NCI-H446 (cell line): ENCODE data around the gene SLC38A8.

Source experiments
- DNase-seq, 2 experiments: peaks; one replicate each; lab custom pipeline; 2025; lab: John Stamatoyannopoulos, UW

SLC38A8 gene

DNA sequence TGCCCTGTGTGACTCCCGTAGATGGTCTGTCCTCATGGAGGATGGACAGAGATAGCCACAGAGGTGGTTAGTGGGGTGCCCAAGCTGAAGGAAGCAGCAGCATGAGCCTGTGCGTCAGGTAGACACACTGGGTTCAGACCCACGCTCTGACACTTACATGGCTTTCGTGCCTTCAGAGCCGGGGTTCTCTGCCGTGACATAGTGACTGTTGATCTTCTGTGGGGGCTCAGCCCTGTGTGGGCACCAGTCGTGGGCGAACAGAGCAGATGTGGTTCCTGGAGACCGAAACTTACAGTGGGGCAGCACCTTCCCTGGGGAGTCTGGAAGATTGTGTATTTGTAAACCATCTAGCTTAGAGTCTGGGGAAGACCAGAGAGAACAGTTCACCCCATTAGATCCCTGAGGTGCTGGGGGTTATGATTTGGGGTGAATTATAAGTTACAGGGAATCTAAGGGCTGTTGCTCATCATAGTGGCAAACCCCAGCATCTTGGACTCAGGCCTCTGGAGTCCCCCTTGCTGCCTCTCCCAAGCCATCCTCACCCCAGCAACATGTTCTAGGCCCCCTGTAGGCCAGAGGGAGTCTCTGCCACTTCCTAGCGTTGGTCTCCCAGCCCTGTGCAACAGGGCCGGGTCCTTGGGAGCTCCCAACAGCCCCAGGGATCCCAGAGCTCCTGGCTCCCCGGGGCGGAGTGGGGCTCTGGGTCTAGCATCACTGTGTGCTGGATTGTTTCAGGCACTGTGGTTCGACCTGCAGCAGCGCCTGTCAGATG lies 45.9 kb downstream of the SLC38A8 start:
- no peak for DNase-seq

DNA sequence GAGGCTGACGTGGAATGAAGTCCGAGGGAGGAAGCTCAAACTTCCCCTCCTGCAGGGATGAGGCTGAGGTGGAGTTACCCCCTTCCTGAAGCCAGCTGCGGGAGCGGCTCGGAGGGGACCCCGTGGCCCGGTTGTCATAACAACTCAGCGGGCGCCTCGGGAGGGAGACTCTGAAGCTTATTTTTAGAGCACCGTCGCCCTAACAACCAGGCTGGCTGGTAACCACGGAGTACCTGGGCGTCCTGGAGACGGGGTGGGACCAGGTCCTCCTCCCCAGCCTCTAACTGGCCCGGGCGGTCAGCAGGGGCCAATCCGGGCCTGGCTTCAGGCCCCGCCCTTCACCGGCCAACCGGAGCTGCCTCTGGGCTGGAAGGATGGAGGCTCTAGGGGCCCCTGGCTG lies 46.8 kb downstream of the SLC38A8 start:
- DNase-seq, result no peak

DNA sequence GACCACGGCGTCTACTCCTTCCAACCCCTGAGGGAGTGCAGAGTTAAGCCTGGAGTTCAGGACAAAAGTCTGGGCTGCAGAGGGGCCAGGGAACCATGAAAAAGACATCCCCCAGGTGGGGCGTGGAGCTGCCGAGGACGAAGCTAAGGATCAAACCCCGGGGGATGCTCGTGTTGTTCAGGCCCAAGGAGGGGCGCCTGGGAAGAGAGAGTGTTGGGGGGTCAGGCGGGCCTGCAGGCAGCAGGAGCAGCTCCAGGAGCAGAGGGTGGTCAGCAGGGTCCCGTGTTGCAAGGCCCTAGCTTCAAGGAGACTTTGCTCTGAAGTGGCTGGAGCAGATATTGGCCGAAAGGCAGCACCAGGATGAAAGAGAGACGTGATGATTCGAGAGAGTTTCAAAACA lies 47.9 kb downstream of the SLC38A8 start:
- no peak for DNase-seq

DNA sequence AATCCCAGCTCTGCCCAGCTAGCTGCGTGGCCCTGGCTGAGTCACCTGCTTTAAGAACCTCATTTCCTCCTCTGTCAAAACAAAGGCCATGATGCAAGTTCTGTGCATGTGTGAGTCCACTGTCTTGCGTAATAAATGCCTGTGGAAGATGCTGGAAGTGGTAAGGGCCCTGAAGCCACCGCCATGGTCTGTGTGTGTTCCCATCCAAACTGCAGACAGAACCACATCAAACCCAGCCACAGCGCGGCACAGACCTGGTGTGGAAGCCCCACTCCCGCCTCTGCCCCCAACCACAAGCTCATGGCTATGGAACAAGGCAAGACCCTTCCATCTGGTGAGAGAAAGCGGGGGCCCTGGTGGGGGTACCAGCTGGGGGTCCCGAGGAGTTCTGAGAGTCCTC lies 48.5 kb downstream of the SLC38A8 start:
- DNase-seq, result no peak

DNA sequence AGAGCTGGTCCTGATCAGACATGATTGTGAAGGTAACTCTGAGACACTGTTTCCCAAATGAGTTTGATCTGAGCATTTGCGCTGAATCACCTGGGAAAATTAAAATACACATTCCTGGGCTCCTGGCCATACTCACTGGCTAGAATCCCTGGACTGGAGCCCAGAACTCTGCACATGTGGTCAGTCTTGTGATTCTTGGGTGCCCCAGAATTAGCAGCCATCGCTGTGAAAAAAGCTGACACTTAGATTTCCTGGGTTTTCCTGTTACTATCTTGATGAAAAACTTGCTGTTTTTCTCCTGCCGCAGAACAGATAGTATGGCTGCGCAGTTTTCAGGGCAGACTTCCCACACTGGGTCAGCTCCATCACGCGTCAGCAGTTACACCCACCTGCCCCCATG lies 50.0 kb downstream of the SLC38A8 start:
- DNase-seq, result no peak

DNA sequence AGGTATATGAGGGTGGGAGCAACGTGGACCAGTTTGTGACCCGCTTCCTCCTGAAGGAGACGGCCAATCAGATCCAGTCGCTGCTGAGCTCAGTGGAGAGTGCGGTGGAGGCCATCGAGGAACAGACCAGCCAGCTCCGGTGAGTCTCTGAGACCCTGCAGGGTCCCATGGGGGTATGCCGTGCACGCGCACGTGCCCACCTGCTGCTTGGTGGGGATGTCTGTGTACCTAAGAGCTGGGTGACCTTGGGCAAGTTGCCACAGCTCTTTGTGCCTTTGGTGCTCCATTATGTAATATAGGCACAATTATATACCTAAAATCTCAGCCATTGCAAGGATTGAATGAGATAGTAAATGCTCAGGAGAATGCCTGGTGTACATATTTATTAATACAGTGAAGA lies 52.1 kb downstream of the SLC38A8 start:
- no peak for DNase-seq

DNA sequence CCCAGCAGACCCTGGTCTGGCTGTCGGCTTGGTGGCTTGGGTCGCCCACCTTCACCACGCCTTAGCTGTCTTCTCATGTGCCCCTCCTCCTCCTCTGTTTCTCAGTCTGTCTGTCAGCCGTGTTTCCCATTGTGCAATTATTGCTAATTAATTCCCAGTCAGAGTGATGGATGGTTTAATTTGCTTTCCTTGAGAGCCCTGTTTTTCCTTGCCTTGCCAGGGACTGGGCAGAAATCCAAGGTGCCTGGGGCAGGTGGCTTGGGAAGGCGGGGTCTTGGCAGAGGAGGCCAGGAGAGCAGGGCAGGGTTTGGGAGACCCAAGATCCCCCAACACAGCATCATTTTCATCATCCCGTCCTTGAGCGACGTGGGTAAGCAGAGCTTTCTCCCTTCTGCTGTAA lies 53.3 kb downstream of the SLC38A8 start:
- no peak for DNase-seq

DNA sequence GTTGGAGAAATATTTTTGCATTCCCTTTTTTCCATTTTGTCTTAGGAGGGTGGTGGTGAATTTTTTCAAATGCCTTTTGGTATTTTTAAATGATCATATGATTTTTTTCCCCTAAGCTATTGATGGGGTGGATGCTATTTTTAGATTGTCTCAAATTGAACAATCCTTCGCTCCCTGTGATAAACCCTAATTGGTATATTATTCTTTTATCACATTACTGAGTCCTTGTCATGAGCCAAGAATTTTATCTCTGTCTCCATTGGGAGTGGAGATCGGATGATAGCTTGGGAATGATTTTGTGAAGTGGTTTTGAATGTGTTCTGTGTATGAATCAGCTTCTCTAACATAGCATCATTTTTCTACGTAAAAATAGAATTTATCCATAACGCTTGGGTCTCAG lies 59.1 kb downstream of the SLC38A8 start:
- no peak for DNase-seq

DNA sequence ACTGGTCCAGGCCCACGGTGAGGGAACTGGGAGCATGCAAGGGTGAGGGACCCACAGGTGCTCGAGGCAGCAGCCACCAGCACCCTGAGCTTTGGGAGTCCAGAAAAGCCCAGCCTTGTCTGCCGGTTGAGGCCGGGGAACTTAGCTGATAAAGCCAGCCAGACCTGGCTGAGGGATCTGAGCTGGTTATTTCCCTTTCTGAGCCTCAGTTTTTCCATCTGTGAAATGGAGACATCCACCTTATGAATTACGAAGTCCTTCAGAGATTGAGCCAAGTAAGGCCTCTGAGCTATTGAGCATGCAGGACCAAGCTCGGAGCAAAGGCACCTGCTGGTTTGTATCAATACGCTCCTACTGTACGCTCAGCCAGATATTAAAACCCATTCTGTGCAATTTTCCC lies 60.8 kb downstream of the SLC38A8 start:
- DNase-seq, result no peak

DNA sequence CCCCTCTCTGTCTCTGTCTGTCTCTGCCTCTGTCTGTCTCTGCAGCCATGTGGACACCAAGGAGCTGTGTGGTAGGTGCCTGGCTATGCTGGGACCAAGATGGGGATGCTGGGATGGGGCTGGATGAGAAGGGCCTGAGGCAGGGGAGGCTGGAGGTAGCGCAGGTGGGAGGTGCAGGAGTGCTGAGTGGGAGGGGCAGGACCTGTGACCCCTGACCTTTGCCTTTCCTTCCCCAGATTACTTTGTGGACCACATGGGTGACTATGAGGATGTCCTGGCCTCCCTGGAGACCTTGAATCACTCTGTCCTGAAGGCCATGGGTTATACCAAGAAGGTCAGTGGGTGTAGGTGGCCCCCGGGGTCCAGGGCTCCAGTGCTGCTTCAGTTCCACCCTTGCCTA lies 61.8 kb downstream of the SLC38A8 start:
- DNase-seq, result no peak

DNA sequence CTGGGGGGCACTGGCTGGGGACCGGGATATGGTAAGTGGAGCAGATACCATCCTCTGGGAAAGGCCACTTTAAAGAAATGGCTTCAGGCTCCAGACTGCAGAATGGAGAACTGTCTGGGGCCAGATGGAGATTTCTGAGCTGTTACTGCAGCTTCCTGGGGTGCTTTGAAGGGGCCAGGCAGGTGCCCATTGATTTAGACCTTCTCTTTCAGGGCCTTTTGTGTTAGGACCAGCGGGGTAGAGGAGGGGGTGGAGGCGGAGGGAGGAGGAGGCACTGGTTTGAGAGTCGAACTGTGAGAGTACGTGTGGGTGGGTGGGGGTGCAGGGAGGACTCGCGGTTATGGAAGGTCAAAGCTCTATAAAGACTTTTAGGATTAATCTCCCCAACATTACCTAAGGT lies 63.2 kb downstream of the SLC38A8 start:
- no peak for DNase-seq

DNA sequence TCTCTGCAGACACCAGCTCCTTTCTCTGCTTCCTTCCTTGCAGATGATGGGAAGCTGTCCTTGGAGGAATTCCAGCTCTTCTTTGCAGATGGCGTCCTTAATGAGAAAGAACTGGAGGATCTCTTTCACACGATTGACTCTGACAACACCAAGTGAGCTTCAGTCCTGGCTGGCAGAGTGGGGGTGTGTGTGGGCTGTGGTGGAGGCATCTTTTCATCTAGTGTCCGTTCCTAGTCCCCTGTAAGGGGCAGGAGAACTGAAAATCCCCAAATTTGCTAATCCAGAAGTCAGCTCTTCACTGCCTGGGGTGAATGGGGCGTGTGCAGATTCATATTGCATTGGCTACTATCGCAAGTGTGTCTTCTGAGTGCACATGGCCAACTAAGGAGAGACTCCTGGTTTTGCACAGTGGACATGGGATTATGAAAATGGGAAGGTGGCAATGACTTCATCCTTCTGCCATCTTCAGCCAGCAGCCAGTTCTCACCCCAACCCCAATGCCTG lies 64.1 kb downstream of the SLC38A8 start:
- no peak for DNase-seq

DNA sequence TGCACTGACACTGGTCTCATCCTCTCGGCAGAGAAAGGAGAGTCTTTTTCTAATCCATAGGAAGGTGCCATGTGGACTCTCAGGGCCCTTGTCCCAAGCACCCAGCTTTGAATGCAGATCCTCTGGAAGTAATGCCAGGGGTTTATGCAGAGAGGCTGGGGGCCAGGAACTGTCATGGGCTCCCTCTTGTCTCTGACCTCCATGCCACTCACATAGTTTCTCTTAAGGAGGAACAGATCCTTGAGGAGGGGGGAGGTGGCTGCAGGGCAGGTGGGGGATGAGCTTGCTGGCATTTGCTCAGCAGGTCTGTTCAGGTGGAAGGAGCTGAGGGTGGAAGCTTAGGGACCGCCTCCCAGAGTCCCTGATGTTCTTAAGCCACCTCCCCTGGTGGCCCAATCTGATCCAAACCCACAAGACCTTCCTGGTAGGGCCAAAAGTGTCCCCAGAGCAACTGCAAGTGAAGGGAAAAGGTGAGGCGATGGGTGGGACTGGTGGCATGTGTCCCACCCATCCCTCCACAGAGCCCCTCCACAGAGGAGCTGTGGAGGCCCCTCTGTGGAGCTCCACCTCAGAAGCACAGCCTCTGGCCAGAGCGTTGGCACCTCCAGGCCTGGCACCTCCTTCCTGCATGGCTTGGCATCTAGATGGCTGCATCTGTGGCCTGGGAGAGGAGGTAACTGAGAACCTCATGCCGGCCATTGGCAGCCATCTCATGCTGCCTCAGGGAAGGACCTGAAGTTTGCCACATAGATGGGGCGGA lies 65.4 kb downstream of the SLC38A8 start:
- no peak for DNase-seq

DNA sequence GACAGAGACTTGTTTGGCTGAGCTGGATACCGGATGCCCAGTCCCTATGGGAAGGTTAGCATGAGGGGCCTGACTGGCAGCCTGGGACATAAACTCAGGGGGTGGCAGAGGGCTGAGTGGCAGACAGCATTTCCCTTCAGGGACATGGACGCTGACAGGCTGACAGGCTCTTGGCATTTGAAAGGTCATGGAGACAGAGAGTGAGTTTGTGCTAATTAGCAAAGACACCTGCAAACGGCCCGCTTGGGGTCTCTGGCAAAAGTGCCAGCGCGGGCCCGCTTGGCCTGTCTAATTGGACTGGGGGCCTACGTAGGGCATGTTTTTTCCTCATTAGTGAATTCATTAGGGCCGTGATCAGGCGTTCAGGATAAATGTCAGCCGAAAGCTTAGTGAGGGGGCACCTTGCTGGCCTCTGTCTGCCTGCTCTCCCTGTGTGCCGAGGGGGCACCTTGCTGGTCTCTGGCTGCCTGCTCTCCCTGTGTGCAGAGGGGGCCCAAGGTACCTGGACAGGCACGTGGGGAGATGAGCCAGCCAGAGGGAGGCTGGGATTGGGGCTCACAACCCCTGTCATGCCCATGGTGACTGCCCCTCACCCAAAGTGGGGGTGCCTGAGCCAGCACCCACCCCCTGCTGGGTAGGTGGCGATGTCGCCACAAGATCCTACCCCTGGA lies 66.9 kb downstream of the SLC38A8 start:
- no peak for DNase-seq

DNA sequence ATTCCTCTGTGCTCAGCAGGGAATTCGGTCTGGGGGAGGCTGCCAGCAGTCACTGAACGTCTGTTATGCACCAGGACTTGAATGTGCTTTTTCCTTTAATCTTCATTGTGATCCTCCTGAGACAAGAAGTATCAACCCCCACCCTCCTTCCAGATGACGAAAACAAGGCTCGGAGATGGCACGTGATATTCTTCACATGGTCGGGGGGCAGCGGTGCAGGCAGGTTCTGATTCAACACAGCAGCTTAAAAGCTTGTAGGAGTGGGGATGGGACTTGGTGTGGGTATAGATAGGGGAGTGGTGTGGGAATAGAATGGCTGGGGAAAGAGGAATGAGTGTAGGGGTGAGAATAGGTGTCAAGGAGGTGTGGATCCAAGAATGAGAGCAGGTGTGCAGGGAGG lies 68.1 kb downstream of the SLC38A8 start:
- no peak for DNase-seq

DNA sequence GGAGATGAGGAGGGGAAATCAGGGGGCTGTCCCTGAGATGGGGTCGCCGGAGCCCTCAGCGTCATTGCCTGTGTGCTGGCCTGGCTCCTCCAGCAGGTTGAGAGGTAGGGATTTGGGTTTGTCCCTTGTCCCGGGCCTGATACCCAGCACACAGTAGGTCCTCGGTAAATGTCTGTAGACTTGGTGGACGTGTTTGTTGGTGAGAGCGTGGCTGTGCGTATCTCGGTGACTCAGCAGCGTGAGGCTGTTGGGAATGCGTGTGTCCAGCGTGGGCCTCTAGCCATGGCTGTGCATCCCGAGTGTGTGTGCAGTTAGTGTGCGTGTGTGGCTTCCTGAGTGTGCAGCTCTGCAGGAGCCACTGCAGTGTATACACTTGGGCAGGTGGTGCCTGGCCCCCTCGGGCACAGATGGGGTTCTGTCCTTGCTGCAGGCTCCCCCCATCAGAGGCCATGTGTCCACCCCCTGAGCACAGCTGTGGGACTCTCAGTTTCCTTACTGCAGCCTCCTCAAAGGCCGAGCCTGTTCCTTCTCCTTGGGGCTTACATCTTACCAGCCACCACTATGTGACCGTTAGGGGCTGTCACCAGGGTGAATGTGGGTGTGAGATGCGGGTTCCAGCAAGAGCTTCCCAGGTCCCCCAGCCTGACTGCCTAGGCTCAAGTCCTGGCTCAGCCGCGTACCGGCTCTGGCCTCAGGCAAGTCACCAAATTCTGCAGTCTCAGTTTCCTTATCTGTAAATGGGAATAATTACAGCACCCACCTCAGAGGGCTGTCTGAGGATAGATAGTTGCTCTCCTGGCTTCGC lies 68.8 kb downstream of the SLC38A8 start:
- no peak for DNase-seq

DNA sequence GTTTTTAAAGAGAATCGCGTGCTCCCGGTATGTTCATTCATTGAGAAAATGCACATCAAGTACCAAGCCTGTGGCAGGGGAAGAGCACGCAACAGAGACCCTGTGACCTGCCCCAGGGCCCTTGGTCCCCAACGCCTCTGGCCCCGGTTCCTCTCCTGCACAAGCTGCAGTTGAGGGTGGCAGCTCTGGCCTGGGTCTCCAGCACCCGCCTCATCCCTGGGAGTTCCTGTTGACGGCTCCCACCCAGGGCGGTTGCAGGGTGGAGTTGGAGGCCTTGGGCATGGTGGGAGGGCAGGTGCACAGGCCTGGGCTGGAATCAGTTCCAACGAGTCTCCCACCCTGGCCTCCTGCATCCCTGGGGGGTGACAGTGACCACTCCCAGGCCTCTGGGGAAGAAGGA lies 69.5 kb downstream of the SLC38A8 start:
- DNase-seq, result no peak

DNA sequence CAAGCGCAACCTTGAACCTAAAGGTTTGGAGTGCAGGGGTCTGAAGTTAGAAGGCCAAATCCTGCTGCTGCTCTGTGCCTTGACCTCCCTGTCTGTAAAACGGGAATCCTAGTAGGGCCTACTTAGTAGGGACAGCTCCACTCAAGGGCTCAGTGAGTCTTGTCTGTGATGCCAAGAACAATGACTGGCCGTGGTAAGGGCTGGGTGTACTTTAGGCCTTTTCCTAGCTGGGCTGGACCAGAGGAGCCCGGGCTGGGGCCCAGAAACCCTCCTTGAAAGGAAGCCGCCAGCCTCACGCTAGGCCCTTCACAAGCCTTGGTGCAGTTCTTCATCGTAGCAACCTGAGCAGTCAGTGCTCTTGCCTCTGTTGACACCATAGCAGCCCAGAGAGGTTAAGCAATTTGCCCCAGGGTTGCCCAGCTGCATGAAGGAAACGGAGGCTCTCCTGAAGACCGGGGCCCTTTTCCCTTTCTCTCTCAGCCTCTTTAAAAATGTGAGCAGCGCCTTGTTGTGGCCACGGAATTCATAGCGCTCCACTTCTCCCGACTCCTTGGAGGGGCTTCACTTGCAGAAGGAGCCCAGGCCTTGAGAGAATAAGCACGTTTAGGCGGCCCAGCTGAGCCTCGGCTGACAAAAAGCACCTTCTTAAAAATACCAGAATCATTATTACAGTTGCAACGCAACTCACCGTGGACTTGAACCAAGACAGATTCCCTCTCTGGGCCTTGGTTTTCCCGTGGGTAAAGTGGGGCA lies 70.2 kb downstream of the SLC38A8 start:
- DNase-seq, result no peak

DNA sequence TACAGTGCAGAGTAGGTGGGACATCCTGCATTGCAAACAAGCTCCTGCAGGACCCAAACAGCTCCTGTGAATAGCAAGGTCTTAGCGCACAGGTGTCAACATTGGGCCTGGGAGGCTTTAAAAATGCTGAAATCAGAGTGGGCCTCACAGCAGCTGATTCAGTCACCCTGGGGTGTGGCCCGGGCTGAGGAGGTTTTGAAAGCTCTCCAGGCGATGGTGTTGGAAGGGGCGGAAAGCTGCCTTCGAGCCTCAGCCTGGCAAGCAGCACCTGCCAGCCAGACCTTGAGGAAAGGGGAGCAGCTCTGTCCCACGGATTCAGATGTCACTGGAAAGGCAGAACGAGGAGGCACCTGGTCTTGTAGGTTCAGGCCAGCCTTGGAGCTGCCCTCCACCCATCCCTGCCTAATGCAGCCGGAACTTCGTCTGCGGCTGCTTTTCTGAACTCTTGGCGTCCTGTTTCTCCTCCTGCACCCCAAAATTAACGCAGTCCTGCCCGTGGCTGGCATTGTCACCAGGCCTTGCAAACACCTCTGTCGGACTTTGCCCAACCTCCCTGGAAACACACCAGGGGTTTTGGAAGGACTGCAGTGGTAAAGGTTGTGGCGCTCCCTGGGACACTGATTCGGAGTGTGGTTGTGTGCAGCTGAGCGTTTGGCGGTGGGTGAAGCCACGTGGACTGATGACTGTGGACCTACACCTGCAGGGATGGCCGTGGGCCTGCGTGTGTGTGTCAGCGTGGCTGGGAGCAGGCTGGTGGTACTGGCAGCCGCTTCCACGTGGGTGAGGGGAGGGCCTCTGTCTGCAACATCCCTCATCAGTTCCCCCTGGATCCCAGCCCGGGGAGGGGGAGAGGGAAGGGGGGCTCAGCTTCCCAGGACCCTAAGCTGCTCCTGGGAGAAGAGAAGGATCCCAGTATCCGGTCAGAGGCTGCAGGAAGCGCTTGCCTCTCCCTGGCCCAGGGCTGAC lies 71.1 kb downstream of the SLC38A8 start:
- DNase-seq, result no peak

DNA sequence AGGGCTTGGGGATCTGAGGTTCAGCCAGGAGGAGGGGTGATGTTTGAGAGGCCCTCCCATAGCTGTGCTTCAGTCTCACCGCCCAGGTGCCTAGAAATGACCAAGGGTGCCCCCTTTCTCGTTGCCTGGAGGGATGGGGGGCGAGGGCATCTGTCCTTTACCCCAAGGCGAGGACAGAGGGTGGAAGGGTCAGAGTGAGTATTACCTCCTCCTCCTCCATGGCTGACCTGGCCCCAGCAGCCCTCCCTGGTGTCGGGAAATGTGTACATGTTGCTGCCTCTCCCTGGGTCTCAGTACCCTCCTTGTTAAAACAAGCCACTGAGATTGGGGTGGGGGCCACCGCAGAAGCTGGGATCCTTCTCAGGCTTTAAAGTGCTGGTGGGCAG lies 72.2 kb downstream of the SLC38A8 start:
- no peak for DNase-seq
